Adrenal gland (tissue), 12 donors: ENCODE measurements around the gene SLC37A1. TPM values are rescaled to one million over a fixed set of nuclear protein-coding genes. Genes with fewer than 3 reads are reported as not detected.

Experiments used
- DNase-seq, 7 donors: peaks; one replicate each; pipeline ENCODE4 v3.0.0-alpha.2; 2019 to 2020
- H3K27ac ChIP-seq, 5 donors: fragments of 200-600 bp; sonication (generic) in 4 of 5; 1 replicate in 3 of 5; 2 replicates in 2 of 5; pipeline versions ENCODE4 v1.5.1 to v1.8.0; 2016 to 2020; ENCODE audit warnings: mild to moderate bottlenecking in 1 of 5
- H3K27me3 ChIP-seq: fragments of 200-600 bp; 2 replicates; pipeline ENCODE4 v1.8.0; 2021
- H3K36me3 ChIP-seq, 2 donors: fragments of 200-600 bp; replicated peaks in 1 of 2; 1 replicate in 1 of 2; 2 replicates in 1 of 2; pipeline versions ENCODE4 v1.5.1 to v1.8.0; 2018 to 2022
- H3K4me1 ChIP-seq, 2 donors: fragments of 200-600 bp; replicated peaks in 1 of 2; 1 replicate in 1 of 2; 2 replicates in 1 of 2; pipeline versions ENCODE4 v1.5.1 to v1.8.0; 2018 to 2021
- H3K4me3 ChIP-seq, 4 donors: fragments of 200-600 bp; sonication (generic) in 3 of 4; one replicate each; pipeline ENCODE4 v1.5.1; 2016 to 2018
- H3K9me3 ChIP-seq, 3 donors: fragments of 200-600 bp; sonication (generic) in 1 of 3; replicated peaks in 1 of 3; 1 replicate in 2 of 3; 2 replicates in 1 of 3; pipeline versions ENCODE4 v1.5.1 to v1.8.0; 2016 to 2021
- CTCF ChIP-seq, 6 experiments: fragments of 450-650 bp in 4 of 6; fragments of 200-600 bp in 2 of 6; sonication (generic) in 1 of 6; IDR thresholded peaks; 1 replicate in 5 of 6; 2 replicates in 1 of 6; pipeline versions ENCODE4 v1.5.1 to v1.8.0; 2016 to 2021; ENCODE audit warnings: antibody characterized with exemption in 6 of 6, mild to moderate bottlenecking in 2 of 6, moderate library complexity in 1 of 6
- POLR2A ChIP-seq, 2 donors: fragments of 450-650 bp; IDR thresholded peaks; one replicate each; pipeline ENCODE4 v1.6.1; 2017; ENCODE audit warnings: antibody characterized with exemption in 2 of 2, mild to moderate bottlenecking in 2 of 2, moderate library complexity in 1 of 2
- WGBS, 4 donors: extraction: QIAGEN DNeasy Blood & Tissue Kit in 2 of 4; methylation state at CpG; one replicate each; pipeline versions ENCODE4 v1.1.5 to v1.1.7; 2013 to 2017; 5-methylcytosine and 5-hydroxymethylcytosine counted together
- intact Hi-C, 2 donors: fragments of 100-400 bp; cut with DNase I; formaldehyde crosslinking; loops; one replicate each; pipeline versions ENCODE4 v1.14.1 to v1.15.0; 2022 to 2023
- polyA plus RNA-seq, 3 donors: library from polyadenylated mRNA; stranded (reverse); fragments of 200-250 nt in 2 of 3; fragments of 350-450 nt in 1 of 3; fragmentation: Illumina TruSeq in 1 of 3; extraction: RNeasy Lipid Tissue Mini Kit (QIAGEN cat#74804) in 1 of 3; gene quantifications; one replicate each; pipeline ENCODE4 v1.2.3, GENCODE V29; 2013 to 2014
- total RNA-seq, 9 donors: library from RNA; depleted of rRNA in 4 of 9; stranded (reverse); fragments of >200 nt in 4 of 9; fragments of 120-200 nt in 1 of 9; fragmentation: NEBNext Ultra II Directional in 1 of 9; extraction: Animal tissue kit (Norgen Biotek cat#: 25700) in 1 of 9; gene quantifications; one replicate each; pipeline versions ENCODE4 v1.1.0 to v1.2.4, GENCODE V29; 2013 to 2023
- donor health status: healthy with polysubstance abuse.
- donor health status: Bipolar disorder and iron deficiency.
- donor health status: DM: yes; HTN: yes; CAD: no.
- donor health status: DM: no; HTN: no; CAD: no.
- donor health status: DM: no; HTN: no; CAD: no.
- donor health status: DM: yes; HTN: yes; CAD: no.

The SLC37A1 gene
- total and polyA plus RNA-seq, 12 donors: 4.8 to 27.2 (median 16.3) TPM

GRCh38 chr21:42622284-42622683 is 108.6 kb downstream of the SLC37A1 start:
- intact Hi-C loops: no loop called here
- TF ChIP-seq CTCF (IDR thresholded peaks at IDR 0.05): no peak
- no peak for TF ChIP-seq POLR2A (IDR thresholded peaks at IDR 0.05)
- no peak for DNase-seq
- Histone ChIP-seq H3K36me3 (no peaks in the 10 kb centered on the region), H3K4me3 (no peak overlapping the region), H3K27me3 (peaks cover 23% of the 10 kb centered on the region), H3K4me1 (no peaks in the 10 kb centered on the region), H3K27ac (no peak overlapping the region), H3K9me3 (no peaks in the 10 kb centered on the region)
- WGBS, 4 donors: 84 to 89% (median 86%) methylated on average over 7 of the region's 7 CpGs

- intact Hi-C loops: no loop called here
- no peak for DNase-seq
- Histone ChIP-seq H3K27ac (no peak overlapping the region), H3K4me1 (no peaks in the 10 kb centered on the region), H3K36me3 (no peaks in the 10 kb centered on the region), H3K9me3 (no peaks in the 10 kb centered on the region), H3K4me3 (no peak overlapping the region), H3K27me3 (peaks cover 12% of the 10 kb centered on the region)
- TF ChIP-seq CTCF (IDR thresholded peaks at IDR 0.05) (no peak), POLR2A (IDR thresholded peaks at IDR 0.05) (no peak)
- 71 to 88% (median 75%) methylated on average over 7 of the region's 7 CpGs for WGBS, 4 donors
Measured at GRCh38 chr21:42623694-42624093, 110.0 kb downstream of the SLC37A1 start.

DNA sequence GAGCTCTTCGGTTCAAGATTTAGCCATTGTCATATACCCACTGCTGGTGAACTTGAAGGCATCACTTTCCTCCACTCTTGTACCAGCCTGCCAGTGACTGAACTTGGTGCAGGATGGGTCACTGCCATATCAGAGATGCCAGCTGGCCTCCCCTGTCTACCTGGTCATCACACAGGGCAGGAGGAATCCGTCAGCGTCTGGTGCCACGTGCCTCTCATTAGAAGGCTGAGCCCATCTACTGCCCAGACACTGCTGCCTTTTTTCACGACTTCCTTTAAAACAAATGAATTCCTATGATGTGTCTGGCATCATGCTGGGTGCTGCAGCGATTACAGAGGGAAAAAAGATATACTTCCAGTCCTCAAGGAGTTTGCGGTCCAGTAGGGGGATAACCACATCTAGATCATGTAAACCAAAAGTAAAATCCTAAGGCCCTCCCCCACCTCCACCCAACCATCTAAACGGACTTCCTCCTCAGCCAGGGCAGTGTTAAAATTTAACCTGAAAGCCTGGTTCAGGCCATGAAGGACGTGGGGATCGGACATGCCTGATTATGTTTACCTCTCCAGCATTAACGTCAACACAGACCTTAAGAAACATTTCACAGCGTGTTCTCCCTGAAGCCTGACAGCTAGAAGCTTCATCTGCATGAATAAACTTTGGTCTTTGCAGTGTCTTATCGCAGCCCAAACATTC is 110.6 kb downstream of the SLC37A1 start:
- 63 to 67% (median 65%) methylated on average over 11 to 13 of the region's 13 CpGs for WGBS, 4 donors
- TF ChIP-seq POLR2A (IDR thresholded peaks at IDR 0.05): no peak
- no peak for TF ChIP-seq CTCF (IDR thresholded peaks at IDR 0.05)
- Histone ChIP-seq H3K4me1 (no peaks in the 10 kb centered on the region), H3K36me3 (no peaks in the 10 kb centered on the region), H3K4me3 (no peak overlapping the region), H3K9me3 (no peaks in the 10 kb centered on the region), H3K27ac (no peak overlapping the region), H3K27me3 (peaks cover 12% of the 10 kb centered on the region)
- DNase-seq: no peak
- intact Hi-C loops: no loop called here

DNA sequence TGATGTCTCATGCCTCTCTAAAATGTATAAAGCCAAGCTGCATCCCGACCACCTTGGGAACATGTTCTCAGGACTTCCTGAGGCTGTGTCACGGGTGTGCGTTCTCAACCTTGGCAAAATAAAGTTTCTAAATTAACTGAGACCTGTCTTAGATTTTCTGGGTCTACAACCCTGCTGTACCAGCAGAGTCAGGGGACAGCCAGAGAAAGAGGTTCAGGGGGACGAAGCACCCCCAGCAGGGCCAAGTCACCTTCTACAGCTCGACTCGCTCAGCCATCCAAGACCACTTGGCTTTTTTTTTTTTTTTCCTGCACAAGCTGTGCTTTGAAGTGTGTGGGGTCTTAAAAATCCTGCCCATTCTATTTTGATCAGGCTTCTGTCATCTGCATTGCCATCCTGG is 111.3 kb downstream of the SLC37A1 start:
- WGBS, 4 donors: 75 to 87% (median 81%) methylated on average over 6 of the region's 6 CpGs
- Histone ChIP-seq H3K27ac (no peak overlapping the region), H3K4me3 (no peak overlapping the region), H3K4me1 (no peaks in the 10 kb centered on the region), H3K9me3 (no peaks in the 10 kb centered on the region), H3K27me3 (peaks cover 9% of the 10 kb centered on the region), H3K36me3 (no peaks in the 10 kb centered on the region)
- DNase-seq: no peak
- intact Hi-C loops: no loop called here
- TF ChIP-seq CTCF (IDR thresholded peaks at IDR 0.05) (no peak), POLR2A (IDR thresholded peaks at IDR 0.05) (no peak)
